ENCODE results near the gene CAMTA1.
"Not testable (repeated sequence)": the region's sequence is repeated elsewhere in the genome, so short reads cannot be mapped to it uniquely, and the experiment has no call there.

Gene CAMTA1

GRCh38 chr1:6909857-6910256, 124.6 kb downstream of the CAMTA1 start:
- DNase-seq = no peak

GRCh38 chr1:6911021-6911941, 126.0 kb downstream of the CAMTA1 start:
- no peak for DNase-seq

GRCh38 chr1:6911974-6912373, 126.7 kb downstream of the CAMTA1 start:
- no peak for DNase-seq

- no peak for DNase-seq
Observed at GRCh38 chr1:6912518-6912917, 127.3 kb downstream of the CAMTA1 start.

- no peak for DNase-seq
Observed at GRCh38 chr1:6913086-6913485, 127.8 kb downstream of the CAMTA1 start.

GRCh38 chr1:6914706-6915105, 129.5 kb downstream of the CAMTA1 start:
- DNase-seq = no peak

GRCh38 chr1:6915999-6916565, 130.8 kb downstream of the CAMTA1 start:
- DNase-seq = no peak

GRCh38 chr1:6917067-6917466, 131.8 kb downstream of the CAMTA1 start:
- DNase-seq = no peak

- no peak for DNase-seq
Observed at GRCh38 chr1:6918186-6918924, 133.1 kb downstream of the CAMTA1 start.

GRCh38 chr1:6918925-6919511, 133.8 kb downstream of the CAMTA1 start:
- no peak for DNase-seq

- DNase-seq = not testable (repeated sequence)
Observed at GRCh38 chr1:6921506-6921905, 136.3 kb downstream of the CAMTA1 start.

- no peak for DNase-seq
Observed at GRCh38 chr1:6922096-6922931, 137.1 kb downstream of the CAMTA1 start.

- no peak for DNase-seq
Observed at GRCh38 chr1:6923012-6923411, 137.8 kb downstream of the CAMTA1 start.

GRCh38 chr1:6923416-6923815, 138.2 kb downstream of the CAMTA1 start:
- no peak for DNase-seq

- DNase-seq = no peak
Observed at GRCh38 chr1:6923955-6924881, 139.0 kb downstream of the CAMTA1 start.

GRCh38 chr1:6924891-6925290, 139.6 kb downstream of the CAMTA1 start:
- no peak for DNase-seq

GRCh38 chr1:6927626-6928025, 142.4 kb downstream of the CAMTA1 start:
- no peak for DNase-seq

GRCh38 chr1:6928106-6928885, 143.0 kb downstream of the CAMTA1 start:
- no peak for DNase-seq

- DNase-seq = no peak
Observed at GRCh38 chr1:6930732-6931300, 145.6 kb downstream of the CAMTA1 start.

GRCh38 chr1:6935361-6935883, 150.2 kb downstream of the CAMTA1 start:
- no peak for DNase-seq
